ENCODE data around the gene PRIMPOL.

- no peak for TF ChIP-seq YY1 (IDR thresholded peaks at IDR 0.05; ENCODE audit: insufficient read depth, insufficient read length)
- no peak for TF ChIP-seq SUZ12 (IDR thresholded peaks at IDR 0.05; ENCODE audit: extremely low read depth, insufficient read depth, insufficient read length)
Observed at GRCh38 chr4:184641451-184641850, 8.1 kb upstream of the PRIMPOL start.

Data from NT2/D1 (cell line).